Loucy (cell line): ENCODE data around the gene SSUH2.
"Not testable (repeated sequence)": the region's sequence is repeated elsewhere in the genome, so short reads cannot be mapped to it uniquely, and the experiment has no call there.

Source experiments
- H2AFZ ChIP-seq: fragments of 200-600 bp; sonication (generic); 2 replicates; pipeline ENCODE4 v1.6.0; 2016; ENCODE audit warnings: antibody characterized with exemption, mild to moderate bottlenecking, low read length, moderate library complexity
- H3F3A ChIP-seq: fragments of 200-600 bp; 2 replicates; pipeline ENCODE4 v1.6.0; 2016; ENCODE audit warnings: antibody characterized with exemption, low read depth, mild to moderate bottlenecking
- H3K27me3 ChIP-seq: fragments of 200-600 bp; sonication (generic); 2 replicates; pipeline ENCODE4 v1.6.1; 2014; ENCODE audit warnings: low read length, mild to moderate bottlenecking; ENCODE audit not compliant: insufficient read depth, poor library complexity, severe bottlenecking
- H3K36me3 ChIP-seq: fragments of 200-600 bp; sonication (generic); 2 replicates; pipeline ENCODE4 v1.6.1; 2016; ENCODE audit warnings: low read length; ENCODE audit not compliant: insufficient read depth
- H3K4me1 ChIP-seq: fragments of 200-600 bp; sonication (generic); 2 replicates; pipeline ENCODE4 v1.5.1; 2014; ENCODE audit warnings: low read length, mild to moderate bottlenecking; ENCODE audit not compliant: insufficient read depth, poor library complexity, severe bottlenecking
- H3K4me2 ChIP-seq: fragments of 200-600 bp; sonication (generic); 2 replicates; pipeline ENCODE4 v1.6.0; 2014; ENCODE audit warnings: antibody characterized with exemption, low read length, low read depth, mild to moderate bottlenecking; ENCODE audit not compliant: poor library complexity, severe bottlenecking
- H3K4me3 ChIP-seq: fragments of 200-600 bp; sonication (generic); 2 replicates; pipeline ENCODE4 v1.5.1; 2014; ENCODE audit warnings: low read length, mild to moderate bottlenecking, mixed read lengths; ENCODE audit not compliant: poor library complexity, severe bottlenecking
- H3K79me2 ChIP-seq: fragments of 200-600 bp; sonication (generic); 2 replicates; pipeline ENCODE4 v1.6.1; 2014; ENCODE audit warnings: low read length; ENCODE audit not compliant: insufficient read depth
- H3K9ac ChIP-seq: fragments of 200-600 bp; sonication (generic); 2 replicates; pipeline ENCODE4 v1.6.0; 2014; ENCODE audit warnings: mild to moderate bottlenecking, low read depth, low read length, moderate library complexity; ENCODE audit not compliant: poor library complexity, severe bottlenecking
- H3K9me2 ChIP-seq: fragments of 200-600 bp; sonication (generic); replicated peaks from 2 replicates; pipeline ENCODE4 v1.6.1; 2016; ENCODE audit warnings: low read depth, low read length, mixed read lengths
- H3K9me3 ChIP-seq: fragments of 200-600 bp; sonication (generic); 2 replicates; pipeline ENCODE4 v1.6.1; 2014; ENCODE audit warnings: mild to moderate bottlenecking, antibody characterized with exemption, low read length, low read depth; ENCODE audit not compliant: insufficient read depth
- H4K20me1 ChIP-seq: fragments of 200-600 bp; sonication (generic); 2 replicates; pipeline ENCODE4 v1.6.0; 2014; ENCODE audit warnings: antibody characterized with exemption, low read length, mild to moderate bottlenecking; ENCODE audit not compliant: insufficient read depth, poor library complexity, severe bottlenecking
- CTCF ChIP-seq: fragments of 200-600 bp; sonication (generic); conservative IDR thresholded peaks from 2 replicates; pipeline ENCODE4 v1.5.1; 2014; ENCODE audit warnings: mild to moderate bottlenecking, antibody characterized with exemption, low read length
- EZH2phosphoT487 ChIP-seq: fragments of 200-600 bp; IDR thresholded peaks from 2 replicates; pipeline ENCODE4 v1.6.1; 2018; ENCODE audit warnings: antibody characterized with exemption, mild to moderate bottlenecking, moderate library complexity, borderline replicate concordance

Gene SSUH2

GRCh38 chr3:8681349-8681748, 36.8 kb upstream of the SSUH2 start:
- no peaks in the 10 kb centered on the region for H3K9me3 ChIP-seq
- TF ChIP-seq CTCF: no peak
- no peak for TF ChIP-seq EZH2phosphoT487
- H3K36me3 ChIP-seq: no peaks in the 10 kb centered on the region
- no peaks in the 10 kb centered on the region for H3K79me2 ChIP-seq
- no peak overlapping the region for H3K9ac ChIP-seq
- H3K4me1 ChIP-seq: no peaks in the 10 kb centered on the region
- no peak overlapping the region for H3K4me2 ChIP-seq
- no peaks in the 10 kb centered on the region for H3K27me3 ChIP-seq
- H3F3A ChIP-seq: no peaks in the 10 kb centered on the region
- H3K4me3 ChIP-seq: no peak overlapping the region
- H4K20me1 ChIP-seq: no peaks in the 10 kb centered on the region
- no peak overlapping the region for H2AFZ ChIP-seq
- no peaks in the 10 kb centered on the region for H3K9me2 ChIP-seq

GRCh38 chr3:8679817-8680553, 35.4 kb upstream of the SSUH2 start:
- not testable (repeated sequence) for H3K79me2 ChIP-seq

GRCh38 chr3:8678751-8679150, 34.2 kb upstream of the SSUH2 start:
- Histone ChIP-seq H3F3A (no peaks in the 10 kb centered on the region), H3K9me2 (no peaks in the 10 kb centered on the region), H3K9ac (no peak overlapping the region), H3K79me2 (no peaks in the 10 kb centered on the region), H4K20me1 (no peaks in the 10 kb centered on the region), H3K4me3 (no peak overlapping the region), H3K9me3 (no peaks in the 10 kb centered on the region), H3K27me3 (no peaks in the 10 kb centered on the region), H3K4me1 (no peaks in the 10 kb centered on the region), H2AFZ (no peak overlapping the region), H3K36me3 (no peaks in the 10 kb centered on the region), H3K4me2 (no peak overlapping the region)
- no peak for TF ChIP-seq EZH2phosphoT487
- no peak for TF ChIP-seq CTCF

More at GRCh38 chr3:8679817-8680553, 35.4 kb upstream of the SSUH2 start:
- H3K9me2 ChIP-seq, H3K36me3 ChIP-seq, H3K4me2 ChIP-seq, H4K20me1 ChIP-seq, H2AFZ ChIP-seq, H3F3A ChIP-seq, H3K27me3 ChIP-seq, H3K4me3 ChIP-seq, H3K9me3 ChIP-seq, H3K9ac ChIP-seq, H3K4me1 ChIP-seq: not testable (repeated sequence)

GRCh38 chr3:8677258-8677657, 32.7 kb upstream of the SSUH2 start:
- not testable (repeated sequence) for H3K4me3 ChIP-seq, H3F3A ChIP-seq, H3K4me2 ChIP-seq, H4K20me1 ChIP-seq, H3K79me2 ChIP-seq, H2AFZ ChIP-seq, H3K9me3 ChIP-seq, H3K27me3 ChIP-seq, H3K4me1 ChIP-seq, H3K36me3 ChIP-seq, H3K9ac ChIP-seq, H3K9me2 ChIP-seq

- H3K79me2 ChIP-seq, H3K9me3 ChIP-seq, H2AFZ ChIP-seq, H3K4me1 ChIP-seq, H3F3A ChIP-seq, H4K20me1 ChIP-seq, H3K4me2 ChIP-seq, H3K9me2 ChIP-seq, H3K9ac ChIP-seq, H3K27me3 ChIP-seq, H3K36me3 ChIP-seq, H3K4me3 ChIP-seq: not testable (repeated sequence)
Observed at GRCh38 chr3:8675591-8675990, 31.0 kb upstream of the SSUH2 start.
